ENCODE measurements around the gene ADGB. TPM values are rescaled to one million over a fixed set of nuclear protein-coding genes. Genes with fewer than 3 reads are reported as not detected.

Gene ADGB
- polyA plus RNA-seq, 2 donors: not detected

DNA sequence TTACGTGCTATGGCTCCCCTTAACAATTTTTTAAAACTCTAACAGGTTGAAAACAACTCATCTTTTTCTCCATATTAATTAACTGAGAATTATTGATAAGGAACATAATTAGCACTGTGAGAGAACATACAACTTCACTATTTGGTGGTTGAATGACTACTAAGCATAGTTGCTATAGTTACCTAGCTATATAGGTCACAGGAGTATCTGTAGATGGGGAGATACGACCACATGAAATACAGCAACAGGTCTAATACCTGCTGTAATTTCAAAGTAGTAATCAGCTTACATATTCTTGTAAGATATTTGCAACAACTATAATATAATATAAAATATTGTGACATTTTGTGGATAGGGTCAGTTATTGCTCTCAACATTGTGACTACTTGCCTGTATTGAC, 102.9 kb downstream of the ADGB start:
- no peaks in the 10 kb centered on the region for H3K27me3 ChIP-seq (ENCODE audit: control insufficient read depth in 1 of 2, insufficient read depth in 2 of 2, low read length in 2 of 2)
- 56 to 62% methylated on average over 2 of the region's 2 CpGs for WGBS, 2 donors
- H3K4me1 ChIP-seq (ENCODE audit: control insufficient read depth in 2 of 2, insufficient read depth in 2 of 2, low read length in 1 of 2): no peaks in the 10 kb centered on the region
- no peaks in the 10 kb centered on the region for H3K9me3 ChIP-seq (ENCODE audit: control insufficient read depth in 2 of 2, insufficient read depth in 1 of 2, low read depth in 1 of 2, low read length in 1 of 2)
- no peaks in the 10 kb centered on the region for H3K36me3 ChIP-seq (ENCODE audit: control insufficient read depth in 2 of 2, insufficient read depth in 2 of 2, low read length in 1 of 2)
- no peak overlapping the region for H3K27ac ChIP-seq (ENCODE audit: low read depth in 2 of 2, low read length in 1 of 2)
- no peak overlapping the region for H3K4me3 ChIP-seq (ENCODE audit: low read depth in 1 of 2, low read length in 2 of 2)

DNA sequence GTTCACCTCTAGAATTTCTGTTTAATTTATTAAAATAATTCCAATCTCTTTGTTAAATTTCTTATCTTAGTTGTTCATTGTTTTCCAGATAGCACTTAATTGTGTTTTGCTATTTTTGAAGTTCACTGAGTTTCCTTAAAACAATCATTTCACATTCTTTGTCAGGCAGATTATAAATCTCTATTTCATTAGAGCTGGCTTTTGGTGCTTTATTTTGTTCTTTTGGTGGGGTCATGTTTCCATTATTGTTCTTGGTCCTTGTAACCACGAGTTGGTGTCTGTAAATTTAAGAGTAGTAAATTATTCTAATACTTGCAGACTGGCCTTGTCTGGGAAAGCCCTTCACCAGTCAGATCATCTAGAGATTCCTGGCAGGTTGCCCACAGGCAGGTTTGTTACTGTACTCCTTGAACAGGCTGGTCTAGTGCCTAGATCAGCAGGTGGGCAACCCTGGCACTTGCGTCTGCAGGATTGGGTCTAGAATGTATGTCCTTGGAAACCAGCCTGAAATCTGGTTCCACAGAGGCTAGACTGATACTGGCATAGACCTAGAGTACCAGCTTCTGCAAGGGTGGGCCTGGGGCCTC, 110.4 kb downstream of the ADGB start:
- Histone ChIP-seq H3K9me3 (ENCODE audit: control insufficient read depth in 2 of 2, insufficient read depth in 1 of 2, low read depth in 1 of 2, low read length in 1 of 2) (no peaks in the 10 kb centered on the region), H3K4me1 (ENCODE audit: control insufficient read depth in 2 of 2, insufficient read depth in 2 of 2, low read length in 1 of 2) (no peaks in the 10 kb centered on the region), H3K27me3 (ENCODE audit: control insufficient read depth in 1 of 2, insufficient read depth in 2 of 2, low read length in 2 of 2) (no peaks in the 10 kb centered on the region), H3K4me3 (ENCODE audit: low read depth in 1 of 2, low read length in 2 of 2) (no peak overlapping the region), H3K36me3 (ENCODE audit: control insufficient read depth in 2 of 2, insufficient read depth in 2 of 2, low read length in 1 of 2) (no peaks in the 10 kb centered on the region), H3K27ac (ENCODE audit: low read depth in 2 of 2, low read length in 1 of 2) (no peak overlapping the region)
- 63 to 66% methylated on average over 2 of the region's 2 CpGs for WGBS, 2 donors

DNA sequence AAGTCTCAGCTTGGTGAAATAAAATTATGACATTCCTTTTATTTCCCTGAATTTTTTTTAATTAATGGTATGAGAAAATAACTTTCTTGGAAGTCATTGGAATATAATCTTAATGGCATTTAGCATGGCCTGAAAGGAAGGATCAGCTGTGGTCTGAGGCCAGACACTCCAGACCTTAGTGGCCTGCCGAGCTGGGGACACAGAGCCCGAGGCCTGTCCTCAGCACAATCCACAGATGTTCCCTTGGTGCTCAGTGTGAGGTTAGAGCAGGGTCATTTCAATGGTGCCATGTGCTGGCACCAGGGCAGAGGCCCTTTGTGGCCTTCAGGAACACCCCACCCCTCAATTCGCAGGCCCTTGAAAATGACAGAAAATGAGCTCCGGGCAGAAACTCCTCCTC, 120.6 kb downstream of the ADGB start:
- Histone ChIP-seq H3K4me1 (ENCODE audit: control insufficient read depth in 2 of 2, insufficient read depth in 2 of 2, low read length in 1 of 2) (no peaks in the 10 kb centered on the region), H3K9me3 (ENCODE audit: control insufficient read depth in 2 of 2, insufficient read depth in 1 of 2, low read depth in 1 of 2, low read length in 1 of 2) (no peaks in the 10 kb centered on the region), H3K36me3 (ENCODE audit: control insufficient read depth in 2 of 2, insufficient read depth in 2 of 2, low read length in 1 of 2) (no peaks in the 10 kb centered on the region), H3K27me3 (ENCODE audit: control insufficient read depth in 1 of 2, insufficient read depth in 2 of 2, low read length in 2 of 2) (no peaks in the 10 kb centered on the region), H3K27ac (ENCODE audit: low read depth in 2 of 2, low read length in 1 of 2) (no peak overlapping the region), H3K4me3 (ENCODE audit: low read depth in 1 of 2, low read length in 2 of 2) (no peak overlapping the region)
- 47 to 65% methylated on average over 4 of the region's 4 CpGs for WGBS, 2 donors

DNA sequence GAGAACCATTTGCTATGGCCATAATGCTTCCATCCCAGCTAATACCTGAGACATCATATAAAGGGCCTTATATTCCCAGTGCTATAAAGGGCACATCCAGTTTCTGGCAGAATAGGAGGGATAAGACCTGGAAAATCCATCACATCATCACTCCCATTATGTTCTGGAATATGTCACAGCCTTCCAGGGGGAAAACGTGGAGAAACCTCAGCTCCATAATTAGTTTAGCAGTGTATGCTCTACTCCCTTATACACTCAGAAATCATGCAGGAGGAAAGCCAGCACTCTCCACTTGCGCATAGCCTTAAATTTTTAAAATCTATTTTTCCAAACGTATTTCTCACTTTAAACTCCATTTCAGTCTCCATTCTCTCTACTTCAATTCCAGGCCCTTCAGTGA, 140.9 kb downstream of the ADGB start:
- Histone ChIP-seq H3K27ac (ENCODE audit: low read depth in 2 of 2, low read length in 1 of 2) (no peak overlapping the region), H3K4me3 (ENCODE audit: low read depth in 1 of 2, low read length in 2 of 2) (no peak overlapping the region), H3K36me3 (ENCODE audit: control insufficient read depth in 2 of 2, insufficient read depth in 2 of 2, low read length in 1 of 2) (no peaks in the 10 kb centered on the region), H3K27me3 (ENCODE audit: control insufficient read depth in 1 of 2, insufficient read depth in 2 of 2, low read length in 2 of 2) (no peaks in the 10 kb centered on the region), H3K4me1 (ENCODE audit: control insufficient read depth in 2 of 2, insufficient read depth in 2 of 2, low read length in 1 of 2) (no peaks in the 10 kb centered on the region), H3K9me3 (ENCODE audit: control insufficient read depth in 2 of 2, insufficient read depth in 1 of 2, low read depth in 1 of 2, low read length in 1 of 2) (peaks cover 0 to 2% of the 10 kb centered on the region in 2 donors)
- WGBS, 2 donors: 45 to 73% methylated on average over 3 of the region's 3 CpGs

DNA sequence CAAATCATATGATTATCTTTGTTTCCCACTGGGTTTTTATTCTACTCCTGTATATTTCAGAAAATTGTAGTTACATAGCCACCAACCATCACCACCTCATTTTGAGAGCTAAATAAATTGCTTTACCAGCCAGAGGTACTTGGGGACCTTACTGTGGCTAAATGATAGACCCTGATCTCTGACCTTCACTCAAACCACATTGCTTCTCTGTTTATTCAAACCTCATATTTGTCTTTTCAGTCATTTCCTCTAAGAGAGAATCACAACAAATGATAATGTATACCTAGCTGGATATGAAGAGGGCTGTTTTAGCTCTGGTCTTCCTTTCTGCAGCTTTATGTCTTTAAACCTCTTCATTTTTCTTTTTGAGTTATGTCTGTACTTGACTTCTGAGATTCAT, 142.8 kb downstream of the ADGB start:
- no peaks in the 10 kb centered on the region for H3K27me3 ChIP-seq (ENCODE audit: control insufficient read depth in 1 of 2, insufficient read depth in 2 of 2, low read length in 2 of 2)
- H3K4me1 ChIP-seq (ENCODE audit: control insufficient read depth in 2 of 2, insufficient read depth in 2 of 2, low read length in 1 of 2): no peaks in the 10 kb centered on the region
- no peak overlapping the region for H3K27ac ChIP-seq (ENCODE audit: low read depth in 2 of 2, low read length in 1 of 2)
- H3K9me3 ChIP-seq (ENCODE audit: control insufficient read depth in 2 of 2, insufficient read depth in 1 of 2, low read depth in 1 of 2, low read length in 1 of 2): peaks cover 0 to 2% of the 10 kb centered on the region in 2 donors
- no peaks in the 10 kb centered on the region for H3K36me3 ChIP-seq (ENCODE audit: control insufficient read depth in 2 of 2, insufficient read depth in 2 of 2, low read length in 1 of 2)
- H3K4me3 ChIP-seq (ENCODE audit: low read depth in 1 of 2, low read length in 2 of 2): no peak overlapping the region

DNA sequence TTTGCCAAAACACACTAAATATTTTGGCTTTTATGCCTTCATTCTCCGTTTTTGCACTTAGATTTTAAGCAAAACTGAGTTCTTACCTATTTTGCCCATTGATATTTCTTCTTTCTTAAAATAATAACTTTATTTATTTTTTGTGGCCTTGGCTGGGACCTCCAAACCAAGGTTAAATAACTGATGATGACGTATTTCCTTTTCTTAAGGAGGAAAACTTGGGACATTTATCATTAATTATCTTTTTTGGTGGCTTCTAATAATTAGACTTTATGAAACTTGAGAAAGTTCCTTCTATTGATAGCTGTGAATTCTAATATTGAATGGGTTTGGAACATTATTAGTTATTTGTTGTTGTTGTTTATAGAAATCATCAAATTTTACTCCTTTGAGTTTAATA, 154.5 kb downstream of the ADGB start:
- H3K36me3 ChIP-seq (ENCODE audit: control insufficient read depth in 2 of 2, insufficient read depth in 2 of 2, low read length in 1 of 2): no peaks in the 10 kb centered on the region
- no peaks in the 10 kb centered on the region for H3K4me1 ChIP-seq (ENCODE audit: control insufficient read depth in 2 of 2, insufficient read depth in 2 of 2, low read length in 1 of 2)
- H3K9me3 ChIP-seq (ENCODE audit: control insufficient read depth in 2 of 2, insufficient read depth in 1 of 2, low read depth in 1 of 2, low read length in 1 of 2): no peaks in the 10 kb centered on the region
- H3K4me3 ChIP-seq (ENCODE audit: low read depth in 1 of 2, low read length in 2 of 2): no peak overlapping the region
- 60 to 64% methylated on average over 2 of the region's 2 CpGs for WGBS, 2 donors
- no peak overlapping the region for H3K27ac ChIP-seq (ENCODE audit: low read depth in 2 of 2, low read length in 1 of 2)
- no peaks in the 10 kb centered on the region for H3K27me3 ChIP-seq (ENCODE audit: control insufficient read depth in 1 of 2, insufficient read depth in 2 of 2, low read length in 2 of 2)

DNA sequence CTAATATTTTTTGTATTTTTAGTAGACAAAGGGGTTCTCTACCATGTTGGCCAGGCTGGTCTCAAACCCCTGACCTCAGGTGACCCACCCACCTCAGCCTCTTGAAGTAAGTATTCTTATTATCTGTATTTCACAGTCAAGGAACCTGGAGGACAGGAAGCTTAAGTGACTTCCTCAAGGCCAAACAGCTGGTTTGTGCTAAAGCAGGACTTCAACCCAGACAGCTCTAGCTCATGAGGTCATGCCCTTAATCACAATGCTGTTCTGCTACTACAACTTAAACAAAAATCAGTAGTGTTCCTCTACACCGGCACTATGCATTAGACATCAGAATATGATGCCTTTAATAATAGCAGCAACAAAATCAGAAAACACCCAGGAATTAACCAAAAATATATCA, 168.9 kb downstream of the ADGB start:
- Histone ChIP-seq H3K9me3 (ENCODE audit: control insufficient read depth in 2 of 2, insufficient read depth in 1 of 2, low read depth in 1 of 2, low read length in 1 of 2) (peaks cover 0 to 2% of the 10 kb centered on the region in 2 donors), H3K36me3 (ENCODE audit: control insufficient read depth in 2 of 2, insufficient read depth in 2 of 2, low read length in 1 of 2) (no peaks in the 10 kb centered on the region), H3K4me3 (ENCODE audit: low read depth in 1 of 2, low read length in 2 of 2) (no peak overlapping the region), H3K4me1 (ENCODE audit: control insufficient read depth in 2 of 2, insufficient read depth in 2 of 2, low read length in 1 of 2) (no peaks in the 10 kb centered on the region), H3K27ac (ENCODE audit: low read depth in 2 of 2, low read length in 1 of 2) (no peak overlapping the region), H3K27me3 (ENCODE audit: control insufficient read depth in 1 of 2, insufficient read depth in 2 of 2, low read length in 2 of 2) (no peaks in the 10 kb centered on the region)
- 63 to 65% methylated on average over 1 of the region's 1 CpG for WGBS, 2 donors

DNA sequence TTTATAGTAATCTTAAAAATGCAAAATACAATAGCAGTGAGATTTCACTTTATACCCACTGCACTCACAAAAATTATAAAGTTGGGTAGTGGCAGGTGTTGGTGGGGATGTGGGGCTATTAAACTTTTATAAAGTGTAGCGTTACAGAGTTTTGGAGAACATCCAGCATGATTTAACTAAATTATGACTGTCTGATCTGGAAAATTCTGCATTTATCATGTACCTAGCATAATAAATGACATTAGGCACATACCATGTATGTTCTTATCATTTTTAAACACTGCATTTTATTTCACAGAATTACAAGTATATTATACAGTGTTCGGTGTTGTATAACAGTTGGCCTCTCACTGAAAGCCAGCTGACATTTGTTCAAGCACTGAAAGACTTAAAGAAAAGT, 169.9 kb downstream of the ADGB start:
- 73 to 85% methylated on average over 2 of the region's 2 CpGs for WGBS, 2 donors
- no peaks in the 10 kb centered on the region for H3K27me3 ChIP-seq (ENCODE audit: control insufficient read depth in 1 of 2, insufficient read depth in 2 of 2, low read length in 2 of 2)

DNA sequence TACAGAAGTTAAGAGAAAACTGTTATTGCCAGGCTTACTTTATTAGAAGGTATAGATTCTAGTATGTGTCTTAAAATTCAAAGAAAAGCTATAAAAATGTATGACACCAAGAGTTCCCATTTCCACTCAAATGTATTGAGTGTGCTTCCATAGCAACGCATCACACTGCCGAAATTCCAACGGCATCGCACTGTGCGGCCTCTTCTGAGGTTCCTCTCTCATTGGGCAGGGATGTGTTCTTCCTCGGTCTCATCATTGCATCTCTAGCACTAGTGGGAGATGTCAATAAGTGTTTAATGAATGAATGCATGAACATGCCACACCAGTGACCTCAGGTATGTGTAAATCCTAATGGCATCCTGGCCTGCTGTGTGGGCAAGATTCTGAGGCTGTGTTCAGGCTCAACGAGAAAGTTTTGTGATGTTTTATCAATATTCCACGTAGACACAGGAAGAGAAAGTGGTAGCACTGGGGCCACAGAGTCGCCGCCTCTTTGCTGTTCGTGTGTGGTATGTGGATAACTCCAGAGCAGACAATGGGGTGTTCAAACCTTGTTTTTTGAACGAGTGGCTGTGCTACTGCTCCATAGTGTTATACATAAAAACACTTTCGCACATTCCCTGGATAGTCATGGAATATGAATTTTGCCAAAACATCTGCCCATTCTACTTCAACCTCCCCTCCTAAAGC, 171.6 kb downstream of the ADGB start:
- Histone ChIP-seq H3K4me1 (ENCODE audit: control insufficient read depth in 2 of 2, insufficient read depth in 2 of 2, low read length in 1 of 2) (no peaks in the 10 kb centered on the region), H3K4me3 (ENCODE audit: low read depth in 1 of 2, low read length in 2 of 2) (no peak overlapping the region), H3K27ac (ENCODE audit: low read depth in 2 of 2, low read length in 1 of 2) (no peak overlapping the region), H3K27me3 (ENCODE audit: control insufficient read depth in 1 of 2, insufficient read depth in 2 of 2, low read length in 2 of 2) (no peaks in the 10 kb centered on the region), H3K9me3 (ENCODE audit: control insufficient read depth in 2 of 2, insufficient read depth in 1 of 2, low read depth in 1 of 2, low read length in 1 of 2) (peaks cover 0 to 2% of the 10 kb centered on the region in 2 donors), H3K36me3 (ENCODE audit: control insufficient read depth in 2 of 2, insufficient read depth in 2 of 2, low read length in 1 of 2) (no peaks in the 10 kb centered on the region)
- WGBS, 2 donors: 78 to 82% methylated on average over 13 of the region's 13 CpGs

More for the DNA sequence above, 169.9 kb downstream of the ADGB start:
- Histone ChIP-seq H3K36me3 (ENCODE audit: control insufficient read depth in 2 of 2, insufficient read depth in 2 of 2, low read length in 1 of 2) (no peaks in the 10 kb centered on the region), H3K27ac (ENCODE audit: low read depth in 2 of 2, low read length in 1 of 2) (no peak overlapping the region), H3K4me1 (ENCODE audit: control insufficient read depth in 2 of 2, insufficient read depth in 2 of 2, low read length in 1 of 2) (no peaks in the 10 kb centered on the region), H3K4me3 (ENCODE audit: low read depth in 1 of 2, low read length in 2 of 2) (no peak overlapping the region), H3K9me3 (ENCODE audit: control insufficient read depth in 2 of 2, insufficient read depth in 1 of 2, low read depth in 1 of 2, low read length in 1 of 2) (peaks cover 0 to 2% of the 10 kb centered on the region in 2 donors)
